ENCODE data around the gene CTNND2. TPM values are rescaled to one million over a fixed set of nuclear protein-coding genes. Genes with fewer than 3 reads are reported as not detected.

CTNND2 gene
- total and polyA plus RNA-seq, 2 donors (not counting 1 experiment from before 2014, with no cell fraction given), result not detected

- Mint-ChIP-seq H3K27ac (no peak overlapping the region), H3K4me3 (no peak overlapping the region), H3K9me3 (ENCODE audit: insufficient read depth) (no peaks in the 10 kb centered on the region), H3K27me3 (no peaks in the 10 kb centered on the region), H3K4me1 (no peaks in the 10 kb centered on the region)
- WGBS (ENCODE audit: insufficient coverage), result 100% methylated on average over 3 of the region's 3 CpGs
- no peak overlapping the region for H3K4me3 ChIP-seq (ENCODE audit: control extremely low read depth in 1 of 5, extremely low read depth in 1 of 5, insufficient read depth in 1 of 5, low read depth in 2 of 5, low read length in 4 of 5)
- H3K27me3 ChIP-seq (replicated peaks in 1 of 4; ENCODE audit: control extremely low read depth in 1 of 4, control insufficient read depth in 3 of 4, insufficient read depth in 4 of 4, low read length in 3 of 4), result no peaks in the 10 kb centered on the region
- H3K36me3 ChIP-seq (replicated peaks in 1 of 2; ENCODE audit: control extremely low read depth in 1 of 2, control insufficient read depth in 1 of 2, extremely low read depth in 1 of 2, insufficient read depth in 2 of 2, low read length in 1 of 2), result no peaks in the 10 kb centered on the region
- H4K20me1 ChIP-seq (ENCODE audit: control insufficient read depth, insufficient read depth, low read length, poor library complexity, severe bottlenecking), result no peaks in the 10 kb centered on the region
- H2AFZ ChIP-seq (ENCODE audit: insufficient read depth, low read depth, low read length, poor library complexity, severe bottlenecking), result no peak overlapping the region
- H3K79me2 ChIP-seq (ENCODE audit: control insufficient read depth, insufficient read depth, low read length), result no peaks in the 10 kb centered on the region
- H3K4me1 ChIP-seq (ENCODE audit: control insufficient read depth in 2 of 2, insufficient read depth in 2 of 2, low read length in 2 of 2), result no peaks in the 10 kb centered on the region
- ChIA-PET CTCF (no interaction called here), POLR2A (interaction anchor here (0.7 kb wide), 1 partner anchor 620 kb away, joined by 3 read pairs; no protein-coding TSS in a partner anchor)
- H3K9me3 ChIP-seq (ENCODE audit: control extremely low read depth in 1 of 3, control insufficient read depth in 2 of 3, insufficient read depth in 1 of 3, low read length in 2 of 3), result no peaks in the 10 kb centered on the region
- H3K4me2 ChIP-seq (replicated peaks; ENCODE audit: low read depth, low read length, poor library complexity, severe bottlenecking), result no peak overlapping the region
- DNase-seq (no peak), ATAC-seq (ENCODE audit: low read depth) (no peak)
- intact Hi-C loops (cut with micrococcal nuclease), result no loop called here
- H3K9ac ChIP-seq (ENCODE audit: low read length), result no peak overlapping the region
- TF ChIP-seq, protein P1, sequence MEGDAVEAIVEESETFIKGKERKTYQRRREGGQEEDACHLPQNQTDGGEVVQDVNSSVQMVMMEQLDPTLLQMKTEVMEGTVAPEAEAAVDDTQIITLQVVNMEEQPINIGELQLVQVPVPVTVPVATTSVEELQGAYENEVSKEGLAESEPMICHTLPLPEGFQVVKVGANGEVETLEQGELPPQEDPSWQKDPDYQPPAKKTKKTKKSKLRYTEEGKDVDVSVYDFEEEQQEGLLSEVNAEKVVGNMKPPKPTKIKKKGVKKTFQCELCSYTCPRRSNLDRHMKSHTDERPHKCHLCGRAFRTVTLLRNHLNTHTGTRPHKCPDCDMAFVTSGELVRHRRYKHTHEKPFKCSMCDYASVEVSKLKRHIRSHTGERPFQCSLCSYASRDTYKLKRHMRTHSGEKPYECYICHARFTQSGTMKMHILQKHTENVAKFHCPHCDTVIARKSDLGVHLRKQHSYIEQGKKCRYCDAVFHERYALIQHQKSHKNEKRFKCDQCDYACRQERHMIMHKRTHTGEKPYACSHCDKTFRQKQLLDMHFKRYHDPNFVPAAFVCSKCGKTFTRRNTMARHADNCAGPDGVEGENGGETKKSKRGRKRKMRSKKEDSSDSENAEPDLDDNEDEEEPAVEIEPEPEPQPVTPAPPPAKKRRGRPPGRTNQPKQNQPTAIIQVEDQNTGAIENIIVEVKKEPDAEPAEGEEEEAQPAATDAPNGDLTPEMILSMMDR (IDR thresholded peaks at IDR 0.05), result no peak
- TF ChIP-seq EZH2 (IDR thresholded peaks at IDR 0.05; ENCODE audit: borderline replicate concordance, insufficient read depth, low read depth, low read length, poor library complexity, severe bottlenecking), result no peak
- H3K27ac ChIP-seq (ENCODE audit: low read length in 2 of 2), result no peak overlapping the region
Measured at GRCh38 chr5:11520241-11520930, 383.9 kb downstream of the CTNND2 start.

- TF ChIP-seq, protein P1 (IDR thresholded peaks at IDR 0.05), result no peak
- no peak for TF ChIP-seq EZH2 (IDR thresholded peaks at IDR 0.05; ENCODE audit: borderline replicate concordance, insufficient read depth, low read depth, low read length, poor library complexity, severe bottlenecking)
- H3K79me2 ChIP-seq (ENCODE audit: control insufficient read depth, insufficient read depth, low read length), result no peaks in the 10 kb centered on the region
- no peak overlapping the region for H3K4me2 ChIP-seq (replicated peaks; ENCODE audit: low read depth, low read length, poor library complexity, severe bottlenecking)
- no peak overlapping the region for H3K4me3 Mint-ChIP-seq
- no peaks in the 10 kb centered on the region for H3K4me1 ChIP-seq (ENCODE audit: control insufficient read depth in 2 of 2, insufficient read depth in 2 of 2, low read length in 2 of 2)
- whole genome bisulfite sequencing (ENCODE audit: insufficient coverage), result no CpG with 5 or more reads among the region's 2 CpGs
- no peaks in the 10 kb centered on the region for H3K9me3 Mint-ChIP-seq (ENCODE audit: insufficient read depth)
- no peaks in the 10 kb centered on the region for H3K4me1 Mint-ChIP-seq
- no peaks in the 10 kb centered on the region for H3K27me3 Mint-ChIP-seq
- no peaks in the 10 kb centered on the region for H3K9me3 ChIP-seq (ENCODE audit: control extremely low read depth in 1 of 3, control insufficient read depth in 2 of 3, insufficient read depth in 1 of 3, low read length in 2 of 3)
- H3K36me3 ChIP-seq (replicated peaks in 1 of 2; ENCODE audit: control extremely low read depth in 1 of 2, control insufficient read depth in 1 of 2, extremely low read depth in 1 of 2, insufficient read depth in 2 of 2, low read length in 1 of 2), result no peaks in the 10 kb centered on the region
- no peak overlapping the region for H3K27ac ChIP-seq (ENCODE audit: low read length in 2 of 2)
- DNase-seq, result no peak
- no peak overlapping the region for H3K27ac Mint-ChIP-seq
- H3K9ac ChIP-seq (ENCODE audit: low read length), result no peak overlapping the region
- no peaks in the 10 kb centered on the region for H3K27me3 ChIP-seq (replicated peaks in 1 of 4; ENCODE audit: control extremely low read depth in 1 of 4, control insufficient read depth in 3 of 4, insufficient read depth in 4 of 4, low read length in 3 of 4)
- ChIA-PET POLR2A (interaction anchor here (0.7 kb wide), 1 partner anchor 621 kb away, joined by 3 read pairs; no protein-coding TSS in a partner anchor), CTCF (no interaction called here)
- ATAC-seq (ENCODE audit: low read depth), result no peak
- no peak overlapping the region for H2AFZ ChIP-seq (ENCODE audit: insufficient read depth, low read depth, low read length, poor library complexity, severe bottlenecking)
- H4K20me1 ChIP-seq (ENCODE audit: control insufficient read depth, insufficient read depth, low read length, poor library complexity, severe bottlenecking), result no peaks in the 10 kb centered on the region
- intact Hi-C loops (cut with micrococcal nuclease), result no loop called here
- no peak overlapping the region for H3K4me3 ChIP-seq (ENCODE audit: control extremely low read depth in 1 of 5, extremely low read depth in 1 of 5, insufficient read depth in 1 of 5, low read depth in 2 of 5, low read length in 4 of 5)
Measured at GRCh38 chr5:11519236-11519635, 385.0 kb downstream of the CTNND2 start.
